GM12864 (cell line): ENCODE data around the gene MAP2K6.

Experiments
- DNase-seq: peaks from one replicate; pipeline ENCODE4 v3.0.0-alpha.2; 2011; ENCODE audit warnings: low read depth
- H3K4me3 ChIP-seq: 2 replicates; pipeline ENCODE4 v1.5.1; 2011; ENCODE audit warnings: mild to moderate bottlenecking, low read depth, low read length, control low read depth
- CTCF ChIP-seq: IDR thresholded peaks from 2 replicates; pipeline ENCODE4 v1.5.1; 2011; ENCODE audit warnings: low read depth, mild to moderate bottlenecking, moderate library complexity, low read length, control low read depth, inconsistent platforms; ENCODE audit errors: missing control alignments

Gene MAP2K6

DNA sequence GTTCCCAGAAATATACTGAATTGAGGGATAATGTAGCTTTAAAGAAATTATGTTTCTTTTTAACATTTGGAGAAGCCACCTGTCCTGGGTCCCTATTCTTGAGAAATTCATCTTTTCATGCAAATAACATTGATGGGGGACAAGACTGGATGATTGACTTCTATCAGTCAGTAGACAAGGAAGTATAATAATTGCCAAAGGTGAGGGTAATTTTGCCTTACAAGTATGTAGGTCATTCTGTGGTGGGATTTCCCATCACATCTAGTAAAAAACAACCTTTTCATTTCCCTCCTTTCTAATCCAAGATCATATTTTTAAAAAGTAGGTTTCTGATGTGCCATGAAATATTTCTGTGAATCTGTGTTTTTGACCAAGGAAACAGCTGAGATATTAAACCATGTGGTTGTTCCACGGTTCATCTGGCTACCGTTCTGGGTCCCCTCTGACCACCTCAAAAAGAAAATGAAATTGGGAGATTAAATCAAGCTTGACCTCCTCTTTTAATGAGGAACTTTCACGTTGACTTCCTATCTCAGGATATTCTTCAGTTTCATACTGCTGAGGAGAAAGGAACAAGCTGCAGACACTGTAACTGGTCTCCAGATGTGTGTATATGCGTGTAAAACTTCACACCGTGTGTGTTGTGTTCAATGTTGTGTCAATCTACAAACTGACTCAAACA is 138.6 kb downstream of the MAP2K6 start:
- no peak for TF ChIP-seq CTCF
- no peak overlapping the region for H3K4me3 ChIP-seq
- no peak for DNase-seq

GRCh38 chr17:69555056-69555455 is 140.6 kb downstream of the MAP2K6 start:
- H3K4me3 ChIP-seq: no peak overlapping the region
- TF ChIP-seq CTCF: no peak
- DNase-seq: no peak

DNA sequence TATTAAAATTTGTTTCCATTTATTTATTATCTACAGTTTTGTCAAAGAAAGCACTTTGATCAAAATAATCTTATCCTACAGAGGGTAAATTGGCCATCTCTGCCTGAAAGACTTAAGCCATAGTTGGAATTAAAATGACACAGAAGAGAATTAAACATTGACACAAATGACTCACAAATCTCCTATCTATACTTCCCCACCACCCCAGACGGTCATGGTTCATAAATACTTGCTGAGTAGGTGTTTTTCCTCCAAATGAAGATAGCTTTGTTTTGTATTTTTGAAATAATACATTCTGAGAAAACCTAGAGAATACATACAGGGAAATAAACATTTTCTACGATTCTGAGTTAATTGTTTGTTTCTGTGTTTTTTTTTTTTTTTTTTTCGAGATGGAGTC is 142.8 kb downstream of the MAP2K6 start:
- H3K4me3 ChIP-seq: no peak overlapping the region

DNA sequence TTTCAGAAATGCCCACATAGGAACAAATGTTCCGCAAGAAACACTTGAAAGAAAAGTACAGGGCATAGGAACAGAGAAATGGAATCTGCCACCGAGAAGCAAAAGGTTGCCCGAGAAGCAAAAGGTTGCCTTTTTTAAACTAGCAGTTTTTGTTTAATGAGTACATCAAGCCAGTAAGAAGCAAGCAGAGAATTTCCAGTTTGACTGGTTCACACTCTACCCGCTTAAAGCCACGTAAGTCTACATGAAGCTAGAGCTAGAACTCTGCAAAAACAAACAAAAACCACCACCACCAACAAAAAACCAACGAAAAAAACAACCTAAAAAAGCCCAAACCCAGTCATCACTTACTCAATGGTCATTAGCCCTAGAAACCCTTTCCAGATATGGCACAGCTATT is 144.3 kb downstream of the MAP2K6 start:
- no peak for TF ChIP-seq CTCF
- no peak for DNase-seq
- H3K4me3 ChIP-seq: no peak overlapping the region

More for the DNA sequence above, 142.8 kb downstream of the MAP2K6 start:
- no peak for DNase-seq
- no peak for TF ChIP-seq CTCF

DNA sequence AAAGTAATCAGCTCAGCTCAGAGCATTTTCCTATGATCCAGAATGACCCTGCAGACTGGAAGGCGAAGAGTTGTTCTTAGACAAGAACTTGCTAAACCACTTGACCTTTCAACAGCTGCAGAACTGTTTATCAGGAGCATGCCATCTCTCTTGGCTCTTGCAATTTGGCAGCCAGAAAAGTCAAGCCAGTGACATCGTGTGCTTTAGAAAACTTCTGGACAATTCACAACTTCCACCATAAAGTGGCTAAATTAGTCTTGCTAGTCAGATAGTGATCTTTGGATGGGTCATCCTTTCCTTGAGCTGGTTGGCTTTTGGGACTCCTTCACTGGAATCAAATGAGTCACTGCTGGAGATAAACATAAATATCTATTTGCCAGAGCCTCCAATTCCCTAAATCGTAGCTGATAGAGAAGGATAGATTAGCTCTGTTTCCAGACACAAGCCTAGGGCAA is 146.5 kb downstream of the MAP2K6 start:
- no peak for TF ChIP-seq CTCF
- no peak for DNase-seq
- no peak overlapping the region for H3K4me3 ChIP-seq

DNA sequence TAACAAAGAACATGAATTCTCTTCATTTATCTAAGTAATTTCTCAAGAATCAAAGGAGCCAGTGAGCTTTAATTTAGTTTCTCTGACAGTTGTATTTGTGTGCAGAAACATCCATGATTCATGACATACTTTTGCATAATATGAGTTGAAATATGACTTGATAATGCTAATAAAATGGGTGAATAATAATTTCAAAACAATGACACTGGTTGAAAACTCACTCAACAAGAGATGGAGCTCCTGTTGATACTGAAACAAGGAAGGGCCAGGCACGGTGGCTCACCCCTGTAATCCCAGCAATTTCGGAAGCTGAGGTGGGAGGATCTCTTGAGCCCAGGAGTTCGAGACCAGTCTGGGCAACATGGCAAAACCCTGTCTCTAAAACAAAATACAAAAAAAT is 147.0 kb downstream of the MAP2K6 start:
- no peak for DNase-seq
- TF ChIP-seq CTCF: no peak
- H3K4me3 ChIP-seq: no peak overlapping the region

DNA sequence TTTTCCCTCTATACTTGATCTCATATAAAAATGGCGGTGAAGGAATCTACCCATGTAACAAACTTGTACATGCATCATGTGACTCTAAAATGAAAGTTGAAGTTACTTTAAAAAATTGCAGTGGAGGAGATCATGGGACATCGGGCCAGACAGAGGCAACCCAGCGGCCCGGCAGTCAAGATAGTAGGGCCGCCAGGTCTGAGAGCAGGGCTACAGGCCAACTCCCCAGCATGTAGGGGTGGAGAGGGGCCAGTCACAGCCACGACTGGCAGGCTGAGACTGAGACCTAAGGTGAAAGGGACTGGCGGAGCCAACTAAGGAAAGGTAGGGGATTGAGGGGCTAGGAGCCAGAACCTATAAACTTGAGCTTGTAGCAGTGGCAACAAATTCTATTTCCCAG is 150.9 kb downstream of the MAP2K6 start:
- DNase-seq: no peak

More for the DNA sequence above, 150.9 kb downstream of the MAP2K6 start:
- no peak overlapping the region for H3K4me3 ChIP-seq
- no peak for TF ChIP-seq CTCF
